Central memory CD8-positive, alpha-beta T cell (primary cell): ENCODE data around the gene PTGDR.

Source experiments
- ATAC-seq: fragments of 150-1000 bp; cut with Tn5 transposase; replicated peaks from 2 replicates; pipeline ENCODE4 v1.10.0; 2022; ENCODE audit warnings: mild to moderate bottlenecking, moderate FRiP score, moderate number of reproducible peaks; ENCODE audit not compliant: poor library complexity, severe bottlenecking; ENCODE audit errors: extremely low read depth
- DNase-seq, 2 donors: peaks; one replicate each; pipeline ENCODE4 v3.0.0; 2021; ENCODE audit warnings: low spot score in 2 of 2
- H3K27ac Mint-ChIP-seq: one replicate; pipeline ENCODE4 v1.8.0; 2022; ENCODE audit warnings: low read depth, mild to moderate bottlenecking, moderate library complexity, mixed read lengths
- H3K27me3 Mint-ChIP-seq: one replicate; pipeline ENCODE4 v1.8.0; 2022; ENCODE audit warnings: mixed read lengths
- H3K36me3 Mint-ChIP-seq: one replicate; pipeline ENCODE4 v1.8.0; 2022; ENCODE audit warnings: mild to moderate bottlenecking, moderate library complexity, mixed read lengths; ENCODE audit not compliant: insufficient read depth
- H3K4me1 Mint-ChIP-seq: one replicate; pipeline ENCODE4 v1.8.0; 2022; ENCODE audit warnings: mixed read lengths
- H3K4me3 Mint-ChIP-seq: one replicate; pipeline ENCODE4 v1.8.0; 2022; ENCODE audit warnings: mild to moderate bottlenecking, moderate library complexity, mixed read lengths
- H3K9me3 Mint-ChIP-seq: one replicate; pipeline ENCODE4 v1.8.0; 2022; ENCODE audit warnings: mixed read lengths

PTGDR gene, protein sequence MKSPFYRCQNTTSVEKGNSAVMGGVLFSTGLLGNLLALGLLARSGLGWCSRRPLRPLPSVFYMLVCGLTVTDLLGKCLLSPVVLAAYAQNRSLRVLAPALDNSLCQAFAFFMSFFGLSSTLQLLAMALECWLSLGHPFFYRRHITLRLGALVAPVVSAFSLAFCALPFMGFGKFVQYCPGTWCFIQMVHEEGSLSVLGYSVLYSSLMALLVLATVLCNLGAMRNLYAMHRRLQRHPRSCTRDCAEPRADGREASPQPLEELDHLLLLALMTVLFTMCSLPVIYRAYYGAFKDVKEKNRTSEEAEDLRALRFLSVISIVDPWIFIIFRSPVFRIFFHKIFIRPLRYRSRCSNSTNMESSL

DNA sequence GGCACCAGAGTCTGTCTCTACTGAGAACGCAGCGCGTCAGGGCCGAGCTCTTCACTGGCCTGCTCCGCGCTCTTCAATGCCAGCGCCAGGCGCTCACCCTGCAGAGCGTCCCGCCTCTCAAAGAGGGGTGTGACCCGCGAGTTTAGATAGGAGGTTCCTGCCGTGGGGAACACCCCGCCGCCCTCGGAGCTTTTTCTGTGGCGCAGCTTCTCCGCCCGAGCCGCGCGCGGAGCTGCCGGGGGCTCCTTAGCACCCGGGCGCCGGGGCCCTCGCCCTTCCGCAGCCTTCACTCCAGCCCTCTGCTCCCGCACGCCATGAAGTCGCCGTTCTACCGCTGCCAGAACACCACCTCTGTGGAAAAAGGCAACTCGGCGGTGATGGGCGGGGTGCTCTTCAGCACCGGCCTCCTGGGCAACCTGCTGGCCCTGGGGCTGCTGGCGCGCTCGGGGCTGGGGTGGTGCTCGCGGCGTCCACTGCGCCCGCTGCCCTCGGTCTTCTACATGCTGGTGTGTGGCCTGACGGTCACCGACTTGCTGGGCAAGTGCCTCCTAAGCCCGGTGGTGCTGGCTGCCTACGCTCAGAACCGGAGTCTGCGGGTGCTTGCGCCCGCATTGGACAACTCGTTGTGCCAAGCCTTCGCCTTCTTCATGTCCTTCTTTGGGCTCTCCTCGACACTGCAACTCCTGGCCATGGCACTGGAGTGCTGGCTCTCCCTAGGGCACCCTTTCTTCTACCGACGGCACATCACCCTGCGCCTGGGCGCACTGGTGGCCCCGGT, at the start of gene PTGDR:
TSS of gene PTGDR (plus strand) at position 198 of the 778 bp plus-strand sequence. CDS start at position 315, 117 bp downstream.
- no peaks in the 10 kb centered on the region for H3K9me3 Mint-ChIP-seq
- DNase-seq: peak; percentile 35
- H3K4me3 Mint-ChIP-seq: peak within 1 kb of the TSS; percentile 99
- ATAC-seq: peak; percentile 66
- H3K27ac Mint-ChIP-seq: peak within 1 kb of the TSS; percentile 92
- H3K4me1 Mint-ChIP-seq: peaks cover 72% of the 10 kb centered on the region
- H3K27me3 Mint-ChIP-seq: no peaks in the 10 kb centered on the region
- peaks cover 23% of the 10 kb centered on the region for H3K36me3 Mint-ChIP-seq

DNA sequence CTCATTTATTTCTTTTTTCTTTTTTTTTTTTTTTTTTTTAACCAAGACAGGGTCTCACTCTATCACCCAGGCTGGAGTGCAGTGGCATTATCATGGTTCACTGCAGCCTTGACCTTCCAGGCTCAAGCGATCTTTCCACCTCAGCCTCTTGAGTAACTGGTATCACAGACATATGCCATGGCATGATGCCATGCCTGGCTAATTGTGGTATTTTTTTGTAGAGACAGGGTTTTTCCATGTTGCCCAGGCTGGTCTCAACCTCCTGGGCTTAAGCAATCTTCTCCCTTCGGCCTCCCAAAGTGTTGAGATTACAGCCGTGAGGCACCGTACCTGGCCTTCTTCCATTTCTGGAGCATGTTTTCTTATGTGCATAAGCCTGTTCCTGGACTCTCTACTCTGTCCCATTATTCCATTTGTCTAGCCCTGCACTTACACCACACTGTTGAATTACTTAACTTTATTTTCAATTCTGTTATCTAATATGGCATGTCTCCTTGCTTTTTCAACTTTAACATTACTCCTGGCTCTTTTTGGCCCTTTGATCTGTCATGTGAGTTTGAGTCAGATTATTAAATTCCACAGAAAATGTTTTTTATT, 47.9 kb upstream of the PTGDR start:
- Mint-ChIP-seq H3K9me3 (no peaks in the 10 kb centered on the region), H3K4me3 (no peak overlapping the region), H3K36me3 (no peaks in the 10 kb centered on the region), H3K27me3 (no peaks in the 10 kb centered on the region), H3K4me1 (peaks cover 24% of the 10 kb centered on the region), H3K27ac (no peak overlapping the region)
- DNase-seq (no peak), ATAC-seq (no peak)

DNA sequence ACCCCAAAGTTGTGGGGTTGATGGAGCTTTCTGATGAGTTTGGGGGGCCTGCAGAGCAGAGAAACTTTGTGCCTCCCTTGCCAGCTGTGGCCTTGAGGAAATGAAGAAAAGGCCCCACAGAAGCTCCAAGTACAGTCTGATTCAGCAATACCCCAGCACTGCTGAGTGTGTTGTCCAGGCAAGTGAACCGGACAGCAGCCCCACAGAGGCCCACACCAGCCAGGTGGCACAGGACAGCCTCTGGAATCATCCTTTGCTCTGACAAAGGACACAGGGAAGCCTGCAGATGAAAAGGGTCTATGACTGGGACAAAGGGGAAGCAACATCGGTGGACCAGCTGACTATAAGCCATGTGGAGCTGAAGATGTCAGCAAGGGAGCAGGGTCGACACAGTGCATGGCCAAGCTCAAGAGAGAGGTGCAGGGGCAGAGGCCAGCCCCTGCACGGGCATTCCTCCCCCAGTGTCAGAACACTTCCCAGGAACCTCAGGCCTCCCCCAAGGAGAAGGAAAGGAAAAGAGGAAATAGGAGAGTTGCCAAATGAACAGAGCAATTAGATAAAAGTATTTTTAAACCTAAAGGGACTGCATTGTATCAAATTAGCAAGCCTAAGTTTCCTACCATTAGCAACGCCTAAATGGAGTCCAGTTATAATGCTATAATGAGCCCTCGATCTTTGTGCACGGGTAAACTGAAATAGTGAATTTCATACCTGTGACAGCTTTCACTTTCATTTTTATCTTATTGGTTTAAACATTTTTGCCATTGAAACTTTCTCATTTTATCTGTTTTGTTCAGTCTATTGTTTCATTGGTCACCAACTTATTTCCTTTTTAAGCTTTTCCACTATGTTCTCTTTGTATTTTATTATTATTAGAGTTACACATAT, 46.3 kb upstream of the PTGDR start:
- H3K27me3 Mint-ChIP-seq: no peaks in the 10 kb centered on the region
- H3K27ac Mint-ChIP-seq: peak overlapping the region; percentile 95
- no peak for DNase-seq
- no peaks in the 10 kb centered on the region for H3K9me3 Mint-ChIP-seq
- ATAC-seq: peak; percentile 24
- H3K36me3 Mint-ChIP-seq: no peaks in the 10 kb centered on the region
- H3K4me1 Mint-ChIP-seq: peaks cover 24% of the 10 kb centered on the region
- peak overlapping the region; percentile 85 for H3K4me3 Mint-ChIP-seq

DNA sequence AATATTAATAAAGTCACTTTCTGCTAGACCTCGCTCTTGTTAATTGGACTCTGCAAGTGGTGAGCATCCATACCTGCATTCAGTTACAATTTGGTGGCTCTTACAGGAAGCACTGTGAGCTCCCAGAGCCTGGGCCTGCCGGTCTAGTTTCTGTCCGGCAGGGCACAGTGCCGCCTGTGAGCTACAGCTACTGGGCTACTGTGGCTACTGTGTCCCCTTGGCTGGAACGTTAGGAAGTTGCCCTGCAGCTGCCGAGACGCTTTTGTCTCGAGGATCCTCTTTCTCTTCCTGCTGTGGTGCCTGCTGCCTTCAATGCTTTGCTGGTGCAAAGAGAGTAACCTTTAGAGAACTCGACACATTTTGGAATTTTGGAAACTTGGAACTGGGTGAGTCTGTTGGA, 44.6 kb upstream of the PTGDR start:
- H3K27me3 Mint-ChIP-seq: no peaks in the 10 kb centered on the region
- H3K27ac Mint-ChIP-seq: peak overlapping the region; percentile 62
- H3K9me3 Mint-ChIP-seq: no peaks in the 10 kb centered on the region
- H3K4me3 Mint-ChIP-seq: no peak overlapping the region
- H3K4me1 Mint-ChIP-seq: peaks cover 24% of the 10 kb centered on the region
- ATAC-seq: no peak
- H3K36me3 Mint-ChIP-seq: no peaks in the 10 kb centered on the region
- no peak for DNase-seq

DNA sequence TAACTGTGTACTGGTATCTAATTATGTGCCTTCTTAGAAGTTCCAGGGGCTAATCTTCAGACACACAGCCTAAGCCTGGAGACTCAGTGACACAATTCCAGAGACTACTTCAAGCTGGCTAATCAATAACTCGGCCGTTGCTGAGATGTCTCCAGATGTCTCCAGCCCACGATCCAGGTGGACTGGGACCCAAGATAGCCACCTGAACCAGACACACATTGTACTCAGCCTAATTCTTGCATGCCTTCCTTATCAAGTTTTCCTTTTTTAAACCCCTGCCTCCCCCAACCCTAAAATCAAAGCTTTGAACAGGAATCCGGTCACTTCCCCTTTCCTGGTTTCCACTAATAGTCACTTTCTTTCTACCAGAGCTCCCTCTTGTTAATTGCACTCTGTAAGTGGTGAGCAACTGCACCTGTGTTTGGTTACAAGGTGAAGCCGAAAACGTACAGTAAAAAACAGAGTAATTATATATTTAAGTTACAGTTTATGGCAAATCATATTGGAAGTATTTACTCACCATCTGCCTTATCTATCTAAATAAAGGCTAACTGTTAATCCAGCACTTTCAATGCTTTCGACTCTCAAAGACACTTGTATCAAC, 39.8 kb upstream of the PTGDR start:
- no peak overlapping the region for H3K27ac Mint-ChIP-seq
- no peaks in the 10 kb centered on the region for H3K27me3 Mint-ChIP-seq
- no peaks in the 10 kb centered on the region for H3K9me3 Mint-ChIP-seq
- ATAC-seq (no peak), DNase-seq (no peak)
- no peaks in the 10 kb centered on the region for H3K36me3 Mint-ChIP-seq
- peaks cover 28% of the 10 kb centered on the region for H3K4me1 Mint-ChIP-seq
- H3K4me3 Mint-ChIP-seq: no peak overlapping the region

DNA sequence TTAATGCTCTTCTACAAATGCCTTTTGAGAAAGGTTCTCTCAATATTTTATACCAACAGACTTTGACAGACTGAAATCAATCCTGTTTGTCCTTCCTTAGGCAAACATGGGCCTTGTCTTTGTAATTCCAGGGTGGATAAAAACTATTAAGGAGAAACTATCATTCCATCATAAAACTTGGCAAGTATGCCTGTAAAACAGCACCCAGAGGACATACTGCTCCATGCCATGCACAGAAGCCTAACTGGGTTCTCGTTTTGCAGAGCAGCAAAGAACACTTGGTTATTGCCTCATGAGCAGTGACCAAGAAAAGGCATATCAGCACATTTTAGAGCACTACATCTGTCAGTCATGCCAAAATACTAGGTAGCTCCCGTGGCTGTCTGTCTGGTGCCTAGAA, 33.8 kb upstream of the PTGDR start:
- H3K4me1 Mint-ChIP-seq: peaks cover 28% of the 10 kb centered on the region
- H3K9me3 Mint-ChIP-seq: no peaks in the 10 kb centered on the region
- no peaks in the 10 kb centered on the region for H3K27me3 Mint-ChIP-seq
- ATAC-seq (no peak), DNase-seq (no peak)
- no peak overlapping the region for H3K4me3 Mint-ChIP-seq
- H3K36me3 Mint-ChIP-seq: no peaks in the 10 kb centered on the region
- no peak overlapping the region for H3K27ac Mint-ChIP-seq

DNA sequence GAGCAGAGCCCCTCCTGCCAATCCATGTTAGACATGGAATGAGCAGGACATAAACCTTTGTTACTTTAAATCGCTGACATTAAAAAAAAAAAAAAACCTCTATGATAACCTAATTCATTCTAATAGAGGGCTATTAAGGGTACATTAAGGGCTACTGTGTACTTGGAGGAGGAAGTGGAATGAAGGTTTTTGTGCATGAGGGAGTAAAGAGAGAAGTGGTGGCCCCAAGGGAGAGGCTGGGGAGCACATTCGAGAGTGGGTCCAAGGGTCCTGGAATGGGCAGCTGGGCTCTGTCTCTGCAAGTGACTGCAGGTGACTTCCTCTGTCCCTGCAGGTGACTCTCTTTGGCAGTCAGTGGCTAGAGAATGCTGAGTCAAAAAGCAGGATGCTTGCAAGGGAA, 32.1 kb upstream of the PTGDR start:
- ATAC-seq: no peak
- Mint-ChIP-seq H3K4me3 (no peak overlapping the region), H3K27me3 (no peaks in the 10 kb centered on the region), H3K27ac (no peak overlapping the region), H3K36me3 (no peaks in the 10 kb centered on the region), H3K4me1 (peaks cover 27% of the 10 kb centered on the region), H3K9me3 (no peaks in the 10 kb centered on the region)
- no peak for DNase-seq

DNA sequence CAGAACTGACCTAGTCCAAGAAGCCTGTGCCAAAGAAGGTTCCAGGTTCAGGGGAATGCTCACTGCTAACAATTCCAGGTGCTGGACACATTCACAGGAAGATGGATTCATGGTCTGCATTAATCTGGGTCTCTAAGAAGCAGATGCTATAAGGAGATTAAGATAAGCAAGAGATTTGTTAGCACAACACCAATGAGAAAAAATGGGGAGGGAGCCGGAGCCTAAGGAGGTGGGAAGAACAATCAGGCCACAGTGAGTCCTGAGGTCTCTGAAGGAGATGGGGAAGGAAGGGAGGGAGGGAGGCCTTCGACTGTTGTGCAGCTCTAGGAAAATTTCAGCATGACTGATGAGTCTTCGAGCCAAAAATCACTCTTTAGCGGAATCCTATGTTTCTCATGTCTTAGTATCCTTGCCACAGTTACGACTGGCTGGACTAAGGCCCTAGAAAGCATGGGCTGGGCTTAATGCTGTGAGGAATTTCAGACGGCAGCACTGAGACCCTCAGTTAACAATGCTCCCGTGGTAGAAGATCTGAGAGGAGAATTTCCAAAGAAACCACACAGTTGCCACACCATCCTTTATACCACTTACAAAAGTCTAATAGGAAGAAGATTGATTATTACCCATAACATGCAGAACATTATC, 31.5 kb upstream of the PTGDR start:
- Mint-ChIP-seq H3K27ac (no peak overlapping the region), H3K9me3 (no peaks in the 10 kb centered on the region), H3K4me3 (no peak overlapping the region), H3K27me3 (no peaks in the 10 kb centered on the region), H3K36me3 (no peaks in the 10 kb centered on the region), H3K4me1 (peaks cover 28% of the 10 kb centered on the region)
- ATAC-seq (no peak), DNase-seq (no peak)

DNA sequence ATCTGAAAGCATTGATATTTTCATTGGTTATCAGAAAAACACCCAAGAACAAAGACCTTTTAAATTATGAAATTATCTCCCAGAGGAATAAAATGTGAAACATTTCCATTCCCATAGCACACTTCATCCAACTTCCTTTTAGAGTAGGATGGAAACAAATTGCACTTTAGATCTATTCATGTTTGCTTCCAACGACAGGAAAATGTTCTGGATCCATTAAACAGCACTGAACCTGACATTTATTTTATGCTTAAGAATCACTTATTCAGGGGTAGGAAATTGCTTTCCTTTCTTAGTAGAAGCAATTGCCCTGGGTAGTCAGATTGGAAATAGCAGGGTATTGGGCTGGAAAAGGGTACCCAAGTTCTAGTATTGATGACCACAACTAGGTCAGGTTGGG, 28.8 kb upstream of the PTGDR start:
- Mint-ChIP-seq H3K27ac (no peak overlapping the region), H3K9me3 (no peaks in the 10 kb centered on the region), H3K4me1 (peaks cover 28% of the 10 kb centered on the region), H3K4me3 (no peak overlapping the region), H3K27me3 (no peaks in the 10 kb centered on the region), H3K36me3 (no peaks in the 10 kb centered on the region)
- ATAC-seq (no peak), DNase-seq (no peak)

DNA sequence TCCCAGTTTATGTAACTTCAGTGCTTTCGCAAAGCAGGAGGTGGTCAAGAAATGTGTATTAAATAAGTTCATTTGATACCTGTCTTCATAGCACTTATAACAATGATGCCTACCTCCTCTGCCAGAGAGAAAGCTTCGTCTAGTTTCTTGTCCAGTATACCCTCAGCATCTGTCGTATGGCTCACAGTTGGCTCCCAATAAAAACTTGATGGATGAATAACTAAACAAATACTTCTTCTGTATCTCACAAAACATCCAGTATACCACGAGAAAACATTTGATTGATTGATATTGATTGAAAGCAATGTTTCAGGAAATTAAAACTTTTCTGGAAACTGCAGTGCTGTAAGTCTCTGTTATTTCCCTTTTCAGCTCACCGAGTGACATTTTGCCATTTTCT, 26.9 kb upstream of the PTGDR start:
- DNase-seq (no peak), ATAC-seq (no peak)
- Mint-ChIP-seq H3K27ac (no peak overlapping the region), H3K27me3 (no peaks in the 10 kb centered on the region), H3K4me1 (peaks cover 28% of the 10 kb centered on the region), H3K9me3 (peaks cover 4% of the 10 kb centered on the region), H3K36me3 (no peaks in the 10 kb centered on the region), H3K4me3 (no peak overlapping the region)

DNA sequence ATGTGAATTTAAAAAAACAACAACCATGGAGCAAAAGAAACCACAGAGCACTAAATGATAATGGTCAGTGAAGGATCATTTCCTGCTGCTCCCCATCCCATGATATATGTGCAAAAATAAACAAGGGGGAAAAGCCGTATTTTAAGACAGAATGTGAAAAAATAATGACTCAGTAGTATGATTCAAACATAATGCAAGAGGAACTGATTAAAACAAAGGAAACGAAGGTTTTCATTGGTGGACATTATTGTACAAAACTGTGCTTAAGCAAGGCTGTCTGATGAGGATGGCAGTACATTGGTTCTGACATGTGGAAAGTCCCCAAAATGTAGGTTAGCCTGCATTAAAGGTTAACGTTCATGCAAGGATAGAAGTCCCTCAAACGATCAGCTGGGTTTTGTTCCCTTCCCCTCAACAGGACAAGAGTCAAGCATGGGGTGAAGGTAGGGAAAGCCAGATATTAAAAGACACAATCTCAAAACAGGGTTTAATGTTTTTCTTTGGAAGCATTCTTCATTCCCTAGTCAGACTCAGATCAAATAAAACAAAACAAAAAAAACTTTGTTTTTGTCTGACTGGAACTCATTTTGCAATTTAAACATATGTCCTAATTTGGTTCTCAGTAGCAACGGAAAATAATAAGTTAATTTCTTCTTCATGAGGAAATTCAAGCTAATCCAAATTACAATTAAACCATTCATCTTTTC, 26.3 kb upstream of the PTGDR start:
- Mint-ChIP-seq H3K4me1 (peaks cover 33% of the 10 kb centered on the region), H3K9me3 (peaks cover 4% of the 10 kb centered on the region), H3K27me3 (no peaks in the 10 kb centered on the region), H3K4me3 (no peak overlapping the region), H3K36me3 (no peaks in the 10 kb centered on the region), H3K27ac (no peak overlapping the region)
- no peak for DNase-seq
- no peak for ATAC-seq
